H1 (cell line): ENCODE data around the gene SGSH. TPM values are rescaled to one million over a fixed set of nuclear protein-coding genes. Genes with fewer than 3 reads are reported as not detected.
A peak's percentile ranks its signal among the peaks of the same experiment; 100 is the strongest.

ENCODE experiments used
- CTCF ChIA-PET: fragments of 300-600 bp; sonication (Branson Sonifier 250); formaldehyde crosslinking; loops from one replicate; lab custom pipeline; 2021; ENCODE audit not compliant: partially characterized antibody; lab: Charles Lee
- POLR2A ChIA-PET: fragments of 300-600 bp; sonication (Branson Sonifier 250); formaldehyde crosslinking; loops from one replicate; lab custom pipeline; 2021; ENCODE audit warnings: inconsistent platforms; ENCODE audit not compliant: partially characterized antibody; lab: Charles Lee
- DNase-seq, 2 experiments: peaks; one replicate each; pipeline versions ENCODE4 v3.0.0 to v3.0.0-alpha.2; 2010 to 2022; ENCODE audit warnings: low spot score in 2 of 2, low read depth in 1 of 2, mixed read lengths in 1 of 2
- FAIRE-seq: peaks from 2 replicates; lab custom pipeline; 2011; peaks lifted over from hg19 to GRCh38; lab: Jason Lieb, UNC
- H2AFZ ChIP-seq: 2 replicates; pipeline ENCODE4 v1.8.1; 2012; ENCODE audit warnings: low read length, inconsistent platforms
- H2AK5ac ChIP-seq: 2 replicates; pipeline ENCODE4 v1.6.1; 2013; ENCODE audit warnings: low read depth, low read length
- H2BK120ac ChIP-seq: replicated peaks from 2 replicates; pipeline ENCODE3; 2013; ENCODE audit warnings: low read depth, low read length, inconsistent platforms
- H2BK12ac ChIP-seq: 2 replicates; pipeline ENCODE4 v1.6.1; 2013; ENCODE audit warnings: low read depth, low read length
- H2BK15ac ChIP-seq: 2 replicates; pipeline ENCODE4 v1.6.1; 2013; ENCODE audit warnings: low read length
- H2BK20ac ChIP-seq: 2 replicates; pipeline ENCODE4 v1.6.1; 2013; ENCODE audit warnings: low read length
- H2BK5ac ChIP-seq: 2 replicates; pipeline ENCODE4 v1.6.1; 2013; ENCODE audit warnings: low read depth, low read length
- H3K14ac ChIP-seq: 2 replicates; pipeline ENCODE4 v1.6.1; 2013; ENCODE audit warnings: inconsistent platforms; ENCODE audit not compliant: insufficient read length
- H3K18ac ChIP-seq: 2 replicates; pipeline ENCODE4 v1.6.1; 2013; ENCODE audit warnings: low read length; ENCODE audit errors: extremely low read depth
- H3K23ac ChIP-seq: 2 replicates; pipeline ENCODE4 v1.6.1; 2013; ENCODE audit warnings: inconsistent platforms; ENCODE audit not compliant: insufficient read length
- H3K23me2 ChIP-seq: 2 replicates; pipeline ENCODE4 v1.6.1; 2013; ENCODE audit warnings: low read depth, low read length
- H3K27ac ChIP-seq: 2 replicates; pipeline ENCODE4 v1.6.1; 2011; ENCODE audit warnings: low read depth, low read length, inconsistent platforms
- H3K27me3 ChIP-seq, 4 experiments: replicated peaks in 1 of 4; 1 replicate in 1 of 4; 2 replicates in 3 of 4; pipeline versions ENCODE4 v1.6.1 to v1.8.1; 2011 to 2013; ENCODE audit warnings: low read length in 3 of 4, mild to moderate bottlenecking in 3 of 4, inconsistent platforms in 2 of 4, mixed read lengths in 2 of 4, moderate library complexity in 1 of 4; ENCODE audit not compliant: control insufficient read depth in 3 of 4, insufficient read depth in 3 of 4; ENCODE audit errors: extremely low read depth in 1 of 4
- H3K36me3 ChIP-seq, 4 experiments: 2 replicates each; pipeline versions ENCODE4 v1.6.1 to v1.8.1; 2011 to 2013; ENCODE audit warnings: mild to moderate bottlenecking in 4 of 4, low read length in 3 of 4, moderate library complexity in 2 of 4, control low read depth in 1 of 4, inconsistent platforms in 1 of 4; ENCODE audit not compliant: insufficient read depth in 4 of 4, control insufficient read depth in 2 of 4
- H3K4ac ChIP-seq: replicated peaks from 2 replicates; pipeline ENCODE3; 2013; ENCODE audit warnings: low read length, low read depth, mixed read lengths, inconsistent platforms; ENCODE audit not compliant: insufficient read length
- H3K4me1 ChIP-seq, 4 experiments: replicated peaks in 1 of 4; 1 replicate in 1 of 4; 2 replicates in 3 of 4; pipeline versions ENCODE4 v1.6.1 to v1.8.1; 2011 to 2013; ENCODE audit warnings: low read length in 3 of 4, inconsistent platforms in 2 of 4, mixed read lengths in 1 of 4; ENCODE audit not compliant: insufficient read depth in 4 of 4, control insufficient read depth in 3 of 4
- H3K4me2 ChIP-seq, 2 experiments: 2 replicates each; pipeline versions ENCODE4 v1.6.1 to v1.8.1; 2011 to 2013; ENCODE audit warnings: low read depth in 2 of 2, low read length in 2 of 2, control low read depth in 1 of 2, inconsistent platforms in 1 of 2, mild to moderate bottlenecking in 1 of 2; ENCODE audit not compliant: insufficient read depth in 1 of 2
- H3K4me3 ChIP-seq, 4 experiments: fragments of 200-600, 300-600 bp in 1 of 4; sonication (generic), shearing (Covaris generic), sonication (Bioruptor Twin) in 1 of 4; 2 replicates each; pipeline versions ENCODE4 v1.5.1 to v1.8.1; 2011 to 2016; ENCODE audit warnings: low read length in 4 of 4, low read depth in 3 of 4, control low read depth in 2 of 4, inconsistent platforms in 2 of 4, mild to moderate bottlenecking in 2 of 4, mixed read lengths in 1 of 4, moderate library complexity in 1 of 4; ENCODE audit not compliant: insufficient read depth in 2 of 4; ENCODE audit errors: extremely low read depth in 1 of 4
- H3K56ac ChIP-seq: replicated peaks from 2 replicates; pipeline ENCODE3; 2013; ENCODE audit warnings: low read depth, mild to moderate bottlenecking, mixed read lengths, low read length, inconsistent platforms; ENCODE audit not compliant: insufficient read length
- H3K79me1 ChIP-seq: 2 replicates; pipeline ENCODE4 v1.6.1; 2013; ENCODE audit warnings: low read depth, low read length, control low read depth
- H3K79me2 ChIP-seq, 2 experiments: 2 replicates each; pipeline versions ENCODE4 v1.6.1 to v1.8.1; 2012 to 2013; ENCODE audit warnings: low read length in 2 of 2, mild to moderate bottlenecking in 2 of 2, inconsistent platforms in 1 of 2; ENCODE audit not compliant: insufficient read depth in 2 of 2, control insufficient read depth in 1 of 2
- H3K9ac ChIP-seq, 4 experiments: replicated peaks in 1 of 4; 1 replicate in 1 of 4; 2 replicates in 3 of 4; pipeline versions ENCODE4 v1.6.1 to v1.8.1; 2011 to 2013; ENCODE audit warnings: low read depth in 3 of 4, low read length in 3 of 4, control low read depth in 2 of 4, mild to moderate bottlenecking in 2 of 4, moderate library complexity in 2 of 4, inconsistent platforms in 1 of 4; ENCODE audit errors: extremely low read depth in 1 of 4
- H3K9me3 ChIP-seq, 2 experiments: 2 replicates each; pipeline versions ENCODE4 v1.6.1 to v1.8.1; 2012 to 2013; ENCODE audit warnings: mild to moderate bottlenecking in 2 of 2, moderate library complexity in 2 of 2, control low read depth in 1 of 2, inconsistent platforms in 1 of 2, low read depth in 1 of 2, low read length in 1 of 2, mixed read lengths in 1 of 2; ENCODE audit not compliant: insufficient read depth in 2 of 2
- H4K20me1 ChIP-seq, 2 experiments: replicated peaks in 1 of 2; 2 replicates each; pipeline versions ENCODE3 to v1.8.1; 2011 to 2013; ENCODE audit warnings: inconsistent platforms in 2 of 2, low read length in 2 of 2, mild to moderate bottlenecking in 1 of 2; ENCODE audit not compliant: insufficient read depth in 2 of 2, control insufficient read depth in 1 of 2
- H4K5ac ChIP-seq: 2 replicates; pipeline ENCODE4 v1.6.1; 2013; ENCODE audit warnings: low read length, low read depth, mixed read lengths, inconsistent platforms; ENCODE audit not compliant: insufficient read length
- H4K8ac ChIP-seq: 2 replicates; pipeline ENCODE4 v1.8.0; 2013; ENCODE audit warnings: mild to moderate bottlenecking, moderate library complexity, low read length, inconsistent platforms; ENCODE audit not compliant: insufficient read depth; ENCODE audit errors: extremely low read depth
- H4K91ac ChIP-seq: replicated peaks from 2 replicates; pipeline ENCODE3; 2013; ENCODE audit warnings: low read length, mixed read lengths, inconsistent platforms; ENCODE audit not compliant: insufficient read length
- E2F6 ChIP-seq: IDR thresholded peaks from 2 replicates; pipeline ENCODE4 v1.6.1; 2012; ENCODE audit warnings: inconsistent platforms
- EP300 ChIP-seq, 2 experiments: IDR thresholded peaks; 1 replicate in 1 of 2; 2 replicates in 1 of 2; pipeline ENCODE4 v1.6.1; 2011 to 2012; ENCODE audit warnings: low read depth in 2 of 2, low read length in 2 of 2, mild to moderate bottlenecking in 2 of 2, borderline replicate concordance in 1 of 2, inconsistent platforms in 1 of 2, moderate library complexity in 1 of 2
- JUN ChIP-seq: IDR thresholded peaks from 2 replicates; pipeline ENCODE4 v1.6.1; 2011; ENCODE audit warnings: low read depth, mild to moderate bottlenecking, improper control_type of control experiment, low read length
- KDM5A ChIP-seq: fragments of 200-600 bp; IDR thresholded peaks from 2 replicates; pipeline ENCODE4 v1.7.1; 2012; ENCODE audit warnings: mild to moderate bottlenecking, low read length, inconsistent platforms, mixed read lengths
- MAFK ChIP-seq: IDR thresholded peaks from 2 replicates; pipeline ENCODE4 v1.6.1; 2012; ENCODE audit warnings: low read depth, mild to moderate bottlenecking, improper control_type of control experiment, low read length
- RAD21 ChIP-seq, 2 experiments: IDR thresholded peaks in 1 of 2; conservative IDR thresholded peaks in 1 of 2; 2 replicates each; pipeline ENCODE4 v1.6.1; 2011; ENCODE audit warnings: low read depth in 2 of 2, low read length in 2 of 2, improper control_type of control experiment in 1 of 2, inconsistent platforms in 1 of 2, mild to moderate bottlenecking in 1 of 2, moderate library complexity in 1 of 2
- SIN3A ChIP-seq, 2 experiments: IDR thresholded peaks in 1 of 2; conservative IDR thresholded peaks in 1 of 2; 2 replicates each; pipeline ENCODE4 v1.6.1; 2011 to 2012; ENCODE audit warnings: low read length in 2 of 2, improper control_type of control experiment in 1 of 2, low read depth in 1 of 2, mild to moderate bottlenecking in 1 of 2
- SP4 ChIP-seq: IDR thresholded peaks from 2 replicates; pipeline ENCODE4 v1.6.1; 2012; ENCODE audit warnings: low read length, inconsistent platforms
- SUZ12 ChIP-seq: fragments of 200-600 bp; sonication (generic); IDR thresholded peaks from 2 replicates; pipeline ENCODE4 v1.6.1; 2012; ENCODE audit warnings: mild to moderate bottlenecking, inconsistent platforms, low read length, moderate library complexity, mixed read lengths
- TBP ChIP-seq: IDR thresholded peaks from 2 replicates; pipeline ENCODE4 v1.6.1; 2011; ENCODE audit warnings: low read depth, low read length, improper control_type of control experiment
- WGBS, 2 experiments: shearing (Covaris generic) in 1 of 2; methylation state at CpG; one replicate each; pipeline versions ENCODE4 v1.1.6 to v1.1.7; 2013 to 2015; ENCODE audit warnings: low lambda C conversion rate in 2 of 2, mixed read lengths in 2 of 2, inconsistent platforms in 1 of 2, low coverage in 1 of 2, missing lambda C conversion rate in 1 of 2; ENCODE audit not compliant: insufficient replicate concordance in 2 of 2, insufficient coverage in 1 of 2, insufficient read length in 1 of 2; ENCODE audit errors: extremely low coverage in 1 of 2, missing lambda C conversion rate in 1 of 2; 5-methylcytosine and 5-hydroxymethylcytosine counted together
- polyA plus RNA-seq, 7 experiments: library from polyadenylated mRNA; depleted of rRNA in 3 of 7; stranded (reverse) in 5 of 7; unstranded in 2 of 7; fragments of >200 nt in 5 of 7; fragments of 200-250 nt in 2 of 7; gene quantifications; 1 replicate in 5 of 7; 2 replicates in 1 of 7; 4 replicates in 1 of 7; pipeline versions ENCODE4 v1.2.1 to v1.2.3, GENCODE V29; 2011 to 2013; ENCODE audit warnings: missing spikeins in 2 of 7, mixed read lengths in 2 of 7
- total RNA-seq: library from RNA; stranded (reverse); fragmentation: NEBNext Ultra II Directional; extraction: Animal tissue kit (Norgen Biotek cat#: 25700); gene quantifications from 2 replicates; pipeline ENCODE4 v1.2.1, GENCODE V29; 2021

Gene SGSH
- total and polyA plus RNA-seq, 2 of the 8 experiments (the other 6 are each of a cell fraction or from before 2014, with no cell fraction given) = 18.0 to 19.6 TPM

- peaks cover 0 to 3% (median under 1%) of the 10 kb centered on the region in 4 experiments; a peak in 2 of 7 replicates for H3K4me1 ChIP-seq
- H4K5ac ChIP-seq = no peak overlapping the region
- no peak overlapping the region for H3K56ac ChIP-seq
- no peak for TF ChIP-seq SP4
- TF ChIP-seq RAD21 (IDR thresholded peaks at IDR 0.05 in 1 of 2, conservative IDR thresholded peaks at IDR 0.05 in 1 of 2; ENCODE audit: low read depth in 2 of 2, low read length in 2 of 2) = no peak
- no peak for TF ChIP-seq MAFK
- TF ChIP-seq SIN3A (conservative IDR thresholded peaks at IDR 0.05 in 1 of 2, IDR thresholded peaks at IDR 0.05 in 1 of 2; ENCODE audit: low read depth in 1 of 2, low read length in 2 of 2) = no peak
- TF ChIP-seq SUZ12 = no peak
- TF ChIP-seq EP300 (IDR thresholded peaks at IDR 0.05; ENCODE audit: borderline replicate concordance in 1 of 2, low read depth in 2 of 2, low read length in 2 of 2) = no peak
- TF ChIP-seq KDM5A = no peak
- no peak for TF ChIP-seq E2F6
- TF ChIP-seq JUN = no peak
- TF ChIP-seq TBP = no peak
Measured at GRCh38 chr17:80177986-80178595, 42.0 kb downstream of the SGSH start.

More at GRCh38 chr17:80177986-80178595, 42.0 kb downstream of the SGSH start:
- no peak overlapping the region for H3K18ac ChIP-seq
- H3K36me3 ChIP-seq = no peaks in the 10 kb centered on the region
- no peaks in the 10 kb centered on the region for H3K79me2 ChIP-seq
- H3K4ac ChIP-seq = no peak overlapping the region
- ChIA-PET POLR2A (interaction anchor here (0.6 to 1.4 kb wide), 6 partner anchors 7 to 219 kb away, joined by 3 to 6 read pairs (median 3); no protein-coding TSS in a partner anchor), CTCF (interaction anchor here (1.0 to 2.6 kb wide), 7 partner anchors 8 to 184 kb away, joined by 3 to 13 read pairs (median 4); no protein-coding TSS in a partner anchor)
- no peak overlapping the region for H2BK5ac ChIP-seq
- H3K4me3 ChIP-seq = no peak overlapping the region
- H2AK5ac ChIP-seq = no peak overlapping the region
- H4K91ac ChIP-seq = no peak overlapping the region
- no peak overlapping the region for H2BK12ac ChIP-seq
- H2BK120ac ChIP-seq = no peak overlapping the region
- H3K27ac ChIP-seq = no peak overlapping the region
- no peak overlapping the region for H4K8ac ChIP-seq
- H3K27me3 ChIP-seq = no peaks in the 10 kb centered on the region
- H3K23me2 ChIP-seq = no peaks in the 10 kb centered on the region
- FAIRE-seq (no peak), DNase-seq (no peak)
- H3K14ac ChIP-seq = no peak overlapping the region
- no peak overlapping the region for H3K9ac ChIP-seq
- H3K9me3 ChIP-seq = no peaks in the 10 kb centered on the region
- no peaks in the 10 kb centered on the region for H4K20me1 ChIP-seq
- no peak overlapping the region for H3K4me2 ChIP-seq
- no peaks in the 10 kb centered on the region for H3K79me1 ChIP-seq
- WGBS, 2 experiments = 96% methylated on average over 20 of the region's 21 CpGs; no CpG with 5 or more reads in 1 of the 2 experiments
- H2BK20ac ChIP-seq = no peak overlapping the region
- peak overlapping the region; percentile 38; the same call in 1 of the 2 replicates for H2AFZ ChIP-seq
- no peak overlapping the region for H3K23ac ChIP-seq
- H2BK15ac ChIP-seq = no peak overlapping the region
